NK-92 treated with Interleukin-12 subunit alpha and Interleukin-12 subunit beta, amount 100 ng/mL, for 24 hours (cell line): Measurements from ENCODE around the gene TMX2.
A peak's percentile ranks its signal among the peaks of the same experiment; 100 is the strongest.
"Not testable (repeated sequence)": the region's sequence is repeated elsewhere in the genome, so short reads cannot be mapped to it uniquely, and the experiment has no call there.

ENCODE experiments used
- DNase-seq: peaks from one replicate; lab custom pipeline; 2025; lab: John Stamatoyannopoulos, UW

Gene TMX2, protein sequence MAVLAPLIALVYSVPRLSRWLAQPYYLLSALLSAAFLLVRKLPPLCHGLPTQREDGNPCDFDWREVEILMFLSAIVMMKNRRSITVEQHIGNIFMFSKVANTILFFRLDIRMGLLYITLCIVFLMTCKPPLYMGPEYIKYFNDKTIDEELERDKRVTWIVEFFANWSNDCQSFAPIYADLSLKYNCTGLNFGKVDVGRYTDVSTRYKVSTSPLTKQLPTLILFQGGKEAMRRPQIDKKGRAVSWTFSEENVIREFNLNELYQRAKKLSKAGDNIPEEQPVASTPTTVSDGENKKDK

DNA sequence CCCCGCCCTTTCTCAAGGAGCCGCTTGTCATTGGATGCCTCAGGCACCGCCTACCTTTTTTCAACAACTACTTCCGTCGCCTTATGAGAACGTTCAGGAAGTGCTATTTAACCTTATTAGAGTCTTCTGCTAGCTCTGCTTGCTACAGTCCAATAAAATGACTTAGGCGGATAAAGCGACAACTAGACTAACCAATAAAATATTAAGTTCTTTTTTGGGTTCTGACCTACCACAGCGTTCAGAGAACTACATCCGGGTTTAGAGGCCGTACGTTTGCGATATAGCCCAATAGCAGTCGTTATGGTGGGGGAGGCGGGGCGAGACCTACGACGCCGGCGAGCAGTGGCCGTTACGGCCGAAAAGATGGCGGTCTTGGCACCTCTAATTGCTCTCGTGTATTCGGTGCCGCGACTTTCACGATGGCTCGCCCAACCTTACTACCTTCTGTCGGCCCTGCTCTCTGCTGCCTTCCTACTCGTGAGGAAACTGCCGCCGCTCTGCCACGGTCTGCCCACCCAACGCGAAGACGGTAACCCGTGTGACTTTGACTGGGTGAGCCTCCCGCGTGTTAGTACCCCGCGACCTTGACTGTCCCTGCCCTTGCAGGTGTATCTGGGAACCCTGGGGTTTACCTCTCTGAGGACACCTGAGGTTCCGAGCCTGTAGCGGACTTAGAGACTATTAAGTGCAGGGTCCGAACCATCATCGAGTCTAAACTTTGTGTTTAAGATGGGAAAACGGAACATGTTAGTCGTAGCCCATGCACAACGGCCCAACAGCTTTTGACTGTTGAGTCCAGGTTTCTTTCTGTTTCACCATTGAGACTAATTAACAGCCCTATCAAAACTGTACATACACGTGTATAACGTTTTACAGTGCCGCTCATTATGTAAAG, at the start of gene TMX2:
TMX2 (plus strand) TSS at position 338 of the 895 bp plus-strand sequence; CDS start at position 364, 26 bp downstream.
- peak; percentile 81 for DNase-seq

DNA sequence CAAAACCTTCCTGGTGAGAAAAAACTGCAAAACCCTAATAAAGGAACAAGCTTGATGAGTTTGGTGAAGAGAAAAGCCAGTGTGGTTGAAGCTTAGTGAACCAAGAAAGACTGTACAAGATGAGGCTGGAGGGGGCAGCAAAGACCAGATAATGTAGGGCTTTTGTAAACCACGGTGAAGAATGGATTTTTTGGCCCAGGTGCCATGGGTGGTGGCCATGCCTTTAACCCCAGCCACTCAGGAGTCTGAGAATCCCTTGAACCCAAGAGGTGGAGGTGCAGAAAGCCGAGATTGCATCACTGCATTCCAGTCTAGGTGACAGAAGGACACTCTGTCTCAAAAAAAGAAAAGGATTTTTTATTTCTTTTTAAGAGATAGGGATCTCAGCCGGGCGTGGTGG, 49.5 kb upstream of the TMX2 start:
- DNase-seq = no peak

DNA sequence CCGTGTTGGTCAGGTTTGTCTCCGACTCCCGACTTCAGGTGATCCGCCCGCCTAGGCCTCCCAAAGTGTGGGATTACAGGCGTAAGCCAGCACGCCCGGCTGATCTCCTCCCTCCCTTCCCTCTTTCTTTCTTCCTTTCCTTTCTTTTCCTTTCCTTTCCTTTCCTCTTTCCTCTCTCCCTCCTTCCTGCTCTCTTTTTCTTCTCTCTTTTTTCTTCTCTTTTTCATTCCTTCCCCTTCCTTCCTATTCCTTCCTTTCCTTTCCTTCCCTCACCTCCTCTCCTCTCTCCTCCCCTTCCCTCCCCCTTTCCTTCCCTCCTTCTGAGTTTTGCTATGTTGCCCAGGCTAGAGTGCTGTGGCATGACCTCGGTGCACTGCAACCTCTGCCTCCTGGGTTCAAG, 48.4 kb upstream of the TMX2 start:
- DNase-seq = no peak

DNA sequence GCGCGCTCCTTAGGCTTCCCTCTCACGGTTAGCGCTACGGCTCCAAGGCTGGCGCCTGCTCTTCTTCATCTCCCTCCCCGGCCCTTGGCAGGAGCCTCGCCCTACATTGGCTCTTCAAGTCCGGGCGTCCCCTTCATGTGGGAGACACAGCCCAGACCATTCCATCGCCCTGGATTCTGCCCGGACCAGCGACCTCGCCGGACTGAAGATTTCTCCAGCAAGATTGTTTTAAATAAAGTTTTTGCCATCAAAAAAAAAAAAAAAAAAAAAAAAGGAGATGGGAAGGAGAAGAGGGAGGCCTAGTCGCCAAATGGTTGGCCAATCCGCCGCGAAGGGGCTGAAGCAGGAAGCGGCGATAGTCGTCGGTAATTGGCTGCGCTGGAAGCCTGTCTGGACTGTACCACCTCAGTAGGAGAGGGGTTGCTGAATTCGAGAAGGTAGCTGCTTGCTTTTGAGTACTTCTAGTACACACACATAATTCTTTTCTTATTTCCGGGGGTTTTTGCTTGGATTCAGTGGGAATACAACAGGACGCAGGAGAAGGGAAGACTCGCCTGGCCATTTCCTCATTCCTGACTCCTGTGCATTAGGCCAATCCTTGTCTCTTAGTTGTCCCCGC, 45.2 kb upstream of the TMX2 start:
- peak; percentile 91 for DNase-seq

DNA sequence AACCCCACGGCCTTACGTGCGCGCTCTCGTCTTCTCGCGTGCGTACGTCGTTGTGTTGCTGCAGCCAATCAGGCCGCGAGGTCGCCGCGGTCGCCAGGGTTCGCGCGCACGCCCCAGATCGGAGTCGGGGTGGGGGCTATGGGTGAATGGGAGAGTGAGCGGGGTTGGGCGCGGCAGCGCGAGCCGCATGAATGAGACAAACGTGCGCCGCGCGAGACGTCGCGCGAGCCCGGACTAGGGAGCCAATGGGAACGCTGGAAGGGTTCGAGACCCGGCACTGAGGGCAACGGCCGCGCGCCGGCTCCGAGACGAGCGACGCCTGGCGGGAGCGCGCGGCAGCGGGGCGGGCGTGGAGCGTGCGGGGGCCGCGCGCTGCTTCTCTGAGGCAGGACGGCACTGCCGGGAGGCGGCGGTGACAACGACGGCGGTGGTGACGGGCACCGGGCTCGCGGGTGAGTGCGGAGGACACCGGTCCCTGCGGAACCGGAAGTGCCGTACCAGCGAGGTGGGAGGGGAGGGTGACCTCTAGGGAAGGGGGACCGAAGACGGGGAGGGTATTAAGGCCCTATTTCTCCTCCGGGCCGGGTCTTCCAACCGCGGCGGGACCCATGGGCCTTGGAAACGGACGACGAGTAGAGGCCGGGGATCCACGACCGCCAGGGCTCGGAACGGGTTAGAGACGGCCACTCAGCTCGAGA, 44.5 kb upstream of the TMX2 start, which contains the start of gene ZDHHC5:
ZDHHC5 (plus strand) TSS at position 379 of the 698 bp plus-strand sequence. CDS start 4,977 bp downstream, outside the sequence.
- peak; percentile 97 for DNase-seq

DNA sequence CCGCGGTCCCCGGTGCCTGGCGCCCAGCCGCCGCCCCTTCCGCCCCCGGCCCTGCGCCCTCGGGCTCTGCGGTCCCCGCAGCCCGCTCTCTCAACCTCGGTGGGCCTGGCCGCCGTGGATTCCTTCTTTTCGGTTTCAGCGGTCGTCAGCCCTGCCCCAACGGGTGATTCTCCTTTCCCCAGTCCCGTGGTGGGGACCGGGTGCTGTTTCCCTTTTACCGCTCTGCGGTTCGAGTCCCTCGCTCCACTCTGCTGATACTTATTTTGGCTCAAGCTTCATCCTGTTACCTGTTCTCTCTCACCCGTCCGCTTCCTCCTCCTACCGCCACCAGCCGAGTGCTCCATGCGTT, 44.0 kb upstream of the TMX2 start:
- DNase-seq = peak; percentile 56

DNA sequence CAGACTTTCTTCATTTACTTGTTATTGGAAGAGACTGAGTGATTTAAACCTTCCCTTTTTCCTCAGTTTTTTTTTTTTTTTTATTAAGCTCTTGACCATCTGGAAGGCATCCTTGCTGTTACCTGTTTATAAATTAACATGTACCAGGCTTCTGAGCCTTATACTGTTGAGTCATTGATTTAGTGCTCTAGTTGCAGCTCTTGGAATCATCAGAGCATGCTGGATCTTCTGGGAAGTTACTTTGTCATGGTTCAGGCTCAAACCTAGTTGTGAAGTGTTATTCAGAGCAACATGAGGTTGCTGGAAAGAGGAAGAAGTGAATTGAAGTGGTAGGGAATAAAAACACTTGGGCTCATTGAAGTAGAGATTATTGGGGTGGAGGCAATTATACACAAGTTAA, 38.1 kb upstream of the TMX2 start:
- no peak for DNase-seq

DNA sequence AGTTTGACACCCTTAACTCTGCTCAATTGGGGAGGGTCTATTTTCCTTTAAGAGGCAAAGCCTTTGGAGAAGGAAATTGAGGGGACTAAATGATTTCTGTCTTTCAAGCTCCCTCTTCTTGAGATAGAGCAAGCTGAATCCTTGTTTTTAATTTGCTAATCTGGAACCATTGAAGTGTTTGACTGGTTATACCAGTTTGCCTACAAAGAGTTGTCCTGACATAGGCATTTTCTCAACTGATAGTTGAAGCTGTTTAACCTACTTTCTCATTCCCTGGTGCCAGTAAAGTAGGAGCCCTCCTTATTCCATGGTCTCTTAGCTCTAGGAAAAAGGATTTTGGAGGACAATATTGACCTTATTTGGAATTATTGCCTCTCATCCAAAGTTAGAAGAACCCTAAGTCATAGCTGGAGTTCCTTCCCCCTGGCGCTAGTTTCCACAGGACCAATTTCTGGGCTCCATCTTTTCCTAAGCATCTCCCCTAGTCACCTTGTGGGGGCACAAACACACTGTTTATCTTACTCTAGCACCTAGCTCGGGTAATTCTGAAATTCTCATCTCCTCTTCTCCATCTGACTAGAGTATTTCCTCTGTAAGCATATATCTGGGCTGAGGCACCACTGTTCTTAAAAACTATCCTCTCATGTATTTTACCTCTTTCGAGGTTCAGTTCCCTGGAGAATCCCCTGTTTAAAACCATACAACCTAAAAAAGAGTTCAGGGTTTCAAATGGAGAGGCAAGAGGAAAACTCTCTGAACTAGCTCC, 37.0 kb upstream of the TMX2 start:
- no peak for DNase-seq

DNA sequence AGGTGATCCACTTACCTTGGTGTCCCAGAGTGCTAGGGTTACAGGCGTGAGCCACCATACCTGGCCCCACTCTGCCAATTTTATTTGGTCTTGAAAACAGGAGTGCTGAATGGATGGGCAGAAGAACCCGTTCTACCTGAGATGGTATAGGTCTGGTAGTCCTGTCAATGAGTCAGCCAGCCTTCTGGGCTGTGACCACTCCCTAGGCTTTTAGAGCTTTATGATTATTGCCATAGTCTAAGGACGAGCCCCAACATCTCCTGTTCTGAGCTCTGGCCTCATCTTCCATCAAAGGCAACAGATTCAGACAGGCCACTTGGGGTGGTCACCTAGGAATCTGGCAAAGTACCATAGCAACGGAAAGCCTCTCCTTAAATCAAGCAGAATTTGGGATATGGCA, 33.0 kb upstream of the TMX2 start:
- no peak for DNase-seq

DNA sequence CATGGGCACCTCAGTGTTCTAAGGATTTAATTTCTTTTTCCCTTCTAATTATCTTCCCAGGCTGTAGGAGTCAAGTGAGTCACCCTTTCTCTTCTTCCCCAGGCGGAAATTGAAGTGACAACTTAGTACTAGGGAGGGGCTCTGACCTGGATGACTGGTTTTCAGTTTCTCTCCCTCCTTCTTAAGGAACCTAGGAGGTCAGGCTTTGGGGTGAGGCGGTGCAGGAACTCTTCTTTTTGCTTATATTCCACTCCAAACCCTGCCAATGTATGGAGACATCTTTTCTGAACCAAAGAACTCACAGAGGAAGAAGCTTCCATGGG, 31.9 kb upstream of the TMX2 start:
- DNase-seq = no peak

DNA sequence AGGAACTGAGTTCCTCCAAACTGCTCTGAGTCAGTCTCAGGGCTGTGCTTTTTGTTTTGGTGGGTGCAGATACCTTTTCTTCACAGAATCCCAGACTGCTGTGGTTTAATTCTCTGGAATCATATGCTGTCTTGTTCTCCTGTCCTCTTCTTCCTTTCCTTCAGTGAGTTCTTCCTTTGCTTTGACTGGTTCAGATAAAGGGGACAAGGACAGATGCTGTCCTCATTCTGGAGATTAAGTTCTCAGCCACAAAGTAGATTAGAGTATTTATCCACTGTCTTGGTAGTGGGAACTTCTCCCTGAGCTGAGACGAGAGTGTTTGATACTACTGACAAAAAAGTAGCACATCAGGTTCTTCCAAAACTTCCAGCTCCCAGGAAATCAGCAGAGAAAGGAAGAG, 31.2 kb upstream of the TMX2 start:
- no peak for DNase-seq

DNA sequence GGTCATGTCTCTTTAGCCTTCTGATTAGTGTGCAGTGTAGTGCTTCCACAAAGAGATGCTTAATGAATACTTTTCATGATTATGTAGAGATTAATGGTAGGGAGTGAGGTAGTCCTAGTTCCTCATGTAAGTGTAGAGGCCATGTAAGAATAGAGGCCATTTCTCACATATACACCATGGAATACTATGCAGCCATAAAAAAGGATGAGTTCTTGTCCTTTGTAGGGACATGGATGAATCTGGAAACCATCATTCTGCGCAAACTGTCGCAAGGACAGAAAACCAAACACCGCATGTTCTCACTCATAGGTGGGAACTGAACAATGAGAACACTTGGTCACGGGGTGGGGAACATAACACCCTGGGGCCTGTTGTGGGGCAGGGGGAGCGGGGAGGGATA, 21.9 kb upstream of the TMX2 start:
- not testable (repeated sequence) for DNase-seq

DNA sequence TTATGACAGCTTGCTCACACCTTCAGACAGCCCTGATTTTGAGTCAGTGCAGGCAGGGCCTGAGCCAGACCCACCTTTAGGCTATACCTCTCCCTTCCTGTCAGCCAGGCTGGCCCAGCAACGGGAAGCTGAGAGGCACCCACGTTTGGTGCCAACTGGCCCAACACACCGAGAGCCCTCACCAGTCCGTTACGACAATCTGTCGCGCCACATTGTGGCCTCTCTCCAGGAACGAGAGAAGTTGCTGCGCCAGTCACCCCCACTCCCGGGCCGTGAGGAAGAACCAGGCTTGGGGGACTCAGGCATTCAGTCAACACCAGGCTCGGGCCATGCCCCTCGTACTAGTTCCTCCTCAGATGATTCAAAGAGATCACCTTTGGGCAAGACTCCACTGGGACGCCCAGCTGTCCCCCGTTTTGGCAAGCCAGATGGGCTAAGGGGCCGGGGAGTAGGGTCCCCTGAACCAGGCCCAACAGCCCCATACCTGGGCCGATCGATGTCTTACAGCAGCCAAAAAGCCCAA, 13.5 kb upstream of the TMX2 start:
- no peak for DNase-seq

DNA sequence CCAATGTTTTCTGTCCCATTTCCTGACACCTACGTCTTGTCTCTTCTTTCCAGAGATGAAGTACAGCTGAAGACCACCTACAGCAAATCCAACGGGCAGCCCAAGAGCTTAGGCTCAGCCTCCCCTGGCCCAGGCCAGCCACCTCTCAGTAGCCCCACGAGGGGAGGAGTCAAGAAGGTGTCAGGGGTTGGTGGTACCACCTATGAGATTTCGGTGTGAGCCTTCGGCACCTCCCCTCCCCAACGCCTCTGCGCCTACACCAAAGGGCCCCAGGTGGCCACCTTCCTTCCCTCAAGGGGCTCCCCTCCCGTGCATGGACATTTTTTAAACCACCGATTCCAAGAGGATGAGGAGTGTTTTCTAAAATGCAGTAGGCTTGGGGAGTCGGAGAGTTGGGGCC, 12.6 kb upstream of the TMX2 start:
- DNase-seq = no peak

DNA sequence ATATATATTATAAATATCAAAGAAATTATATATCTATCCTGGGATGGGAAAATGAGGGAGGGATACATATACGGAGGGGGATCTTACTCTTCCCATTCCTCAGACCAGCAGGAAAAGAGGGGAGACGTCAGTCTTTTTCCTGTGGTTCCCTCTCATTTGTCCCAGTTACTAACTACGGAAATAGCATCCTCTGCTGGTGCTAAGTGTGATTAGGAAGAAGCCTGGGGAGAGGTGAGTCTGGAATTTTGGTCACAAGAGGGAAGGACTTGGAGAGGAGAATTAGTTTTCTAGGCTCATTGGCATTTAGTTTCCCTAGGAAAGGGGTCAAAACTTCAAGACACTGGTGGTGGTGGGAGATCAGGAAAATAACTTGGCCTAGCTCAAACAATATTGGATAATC, 12.0 kb upstream of the TMX2 start:
- DNase-seq = no peak

DNA sequence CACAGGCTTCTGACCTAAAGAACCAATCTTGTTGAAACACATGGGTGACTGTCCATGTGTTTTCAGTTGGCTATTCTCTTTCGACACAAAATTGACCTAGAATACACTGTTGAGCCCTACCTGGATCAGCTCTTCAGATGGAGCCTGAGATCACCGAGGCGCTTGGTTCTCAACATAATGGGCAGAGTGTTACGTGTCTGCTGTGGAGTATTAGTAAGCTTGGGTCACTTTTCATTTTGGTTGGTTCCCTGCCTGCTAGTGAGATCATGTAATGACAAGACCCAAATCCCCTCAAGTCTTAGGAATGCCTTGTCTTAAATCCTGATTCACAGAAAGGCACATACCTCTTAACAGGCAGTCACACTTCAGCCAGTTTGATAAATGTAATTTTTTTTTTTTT, 9.1 kb upstream of the TMX2 start:
- DNase-seq = no peak

DNA sequence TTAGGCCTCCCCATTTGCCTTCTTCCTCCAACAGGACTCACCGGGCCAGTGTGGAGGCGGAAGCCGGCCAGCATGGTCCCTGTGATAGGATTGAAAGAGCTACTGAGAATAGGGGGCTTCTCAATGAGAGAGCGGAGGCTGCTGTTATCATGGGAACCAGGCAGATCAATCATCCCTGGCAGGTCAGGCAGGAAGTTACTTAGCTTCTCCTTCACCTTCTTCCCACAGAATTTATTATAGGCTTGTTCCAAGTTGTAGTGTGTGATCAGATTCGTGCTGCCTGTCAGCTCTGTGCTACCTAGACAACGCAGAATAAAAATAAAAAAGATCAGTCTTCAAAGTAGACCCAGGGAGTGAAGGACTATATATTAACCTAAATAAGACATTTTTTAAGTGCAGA, 7.5 kb upstream of the TMX2 start:
- no peak for DNase-seq

DNA sequence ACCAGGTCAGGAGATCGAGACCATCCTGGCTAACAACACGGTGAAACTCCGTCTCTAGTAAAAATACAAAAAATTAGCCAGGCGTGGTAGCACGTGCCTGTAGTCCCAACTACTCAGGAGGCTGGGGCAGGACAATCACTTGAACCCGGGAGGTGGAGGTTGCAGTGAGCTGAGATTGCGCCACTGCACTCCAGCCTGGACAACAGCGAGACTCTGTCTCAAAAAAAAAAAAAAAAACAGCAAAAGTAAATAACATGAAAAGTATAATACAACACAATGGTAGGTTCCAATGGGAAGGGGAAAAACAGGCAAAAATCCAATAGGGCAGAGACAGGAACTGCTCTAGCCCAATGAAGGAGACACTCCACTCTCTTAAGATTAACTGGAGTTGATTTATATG, 7.0 kb upstream of the TMX2 start:
- DNase-seq = not testable (repeated sequence)

DNA sequence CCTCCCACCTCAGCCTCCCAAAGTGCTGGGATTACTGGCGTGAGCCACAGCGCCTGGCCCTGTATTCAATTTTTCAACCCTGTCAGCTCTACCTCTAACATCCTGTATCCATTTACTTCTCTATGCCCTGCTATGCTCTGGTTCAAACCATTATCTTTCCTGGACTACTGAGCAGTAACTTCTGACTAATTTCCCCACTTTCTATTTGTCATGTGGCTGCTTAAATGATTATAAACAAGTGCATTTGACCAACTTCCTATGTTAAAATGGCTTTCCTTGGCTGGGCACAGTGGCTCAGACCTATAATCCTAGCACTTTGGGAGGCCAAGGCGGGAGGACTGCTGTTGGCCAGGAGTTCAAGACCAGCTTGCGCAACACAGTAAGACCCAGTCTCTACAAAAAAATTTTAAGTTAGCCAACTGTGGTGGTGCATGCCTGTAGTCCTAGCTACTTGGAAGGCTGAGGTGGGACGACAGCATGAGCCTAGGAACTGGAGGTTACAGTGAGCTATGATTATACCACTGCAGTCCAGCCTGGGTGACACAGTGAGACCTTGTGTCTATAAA, 2.5 kb upstream of the TMX2 start:
- DNase-seq = no peak

DNA sequence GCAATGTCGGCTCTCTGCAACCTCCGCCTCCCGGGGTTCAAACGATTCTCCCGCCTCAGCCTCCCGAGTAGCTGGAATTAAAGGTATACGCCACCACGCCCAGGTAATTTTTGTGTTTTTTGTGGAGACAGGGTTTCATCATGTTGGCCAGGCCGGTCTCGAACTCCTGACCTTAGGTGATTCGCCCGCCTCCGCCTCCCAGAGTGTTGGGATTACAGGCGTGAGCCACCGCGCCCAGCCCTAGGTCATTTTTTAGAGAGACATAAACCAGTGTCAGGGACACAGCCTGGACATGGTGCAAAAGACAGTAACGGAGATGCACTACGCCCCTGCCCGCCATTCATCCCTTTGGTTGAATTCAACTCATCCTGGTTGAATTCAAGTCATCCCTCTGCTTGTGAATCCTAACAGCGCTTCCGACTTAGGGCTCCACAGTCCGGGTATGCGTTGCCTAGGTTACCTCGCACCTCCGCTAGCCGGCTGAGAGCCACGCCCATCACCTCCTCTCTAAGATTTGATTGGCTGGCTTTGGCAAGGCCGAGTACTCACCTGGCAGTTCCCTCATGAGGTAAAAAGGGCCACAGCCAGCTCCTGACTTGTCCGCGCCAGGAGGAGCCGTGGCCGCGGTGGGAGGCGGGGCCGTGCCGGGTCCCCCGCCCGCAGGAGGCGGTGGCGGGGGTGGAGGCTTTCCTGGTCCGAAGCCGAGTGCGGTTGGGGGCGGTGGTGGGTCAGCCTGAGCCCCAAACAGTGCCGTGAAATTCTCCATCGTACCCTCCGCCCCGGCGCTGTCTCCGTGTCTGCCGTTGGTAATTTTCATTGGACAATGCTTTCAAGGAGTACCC, 758 bp upstream of the TMX2 start, which contains the start of gene MED19:
MED19 (minus strand) TSS at position 802 of the 842 bp plus-strand sequence; CDS start at position 766, 36 bp downstream.
- no peak for DNase-seq
